Cardiac fibroblast (primary cell): ENCODE results near the gene ZNF774.
"Not testable (repeated sequence)": the region's sequence is repeated elsewhere in the genome, so short reads cannot be mapped to it uniquely, and the experiment has no call there.

ENCODE experiments used
- DNase-seq, 2 donors: peaks; one replicate each; pipeline versions ENCODE4 v3.0.0 to v3.0.0-alpha.2; 2010; ENCODE audit warnings: low read depth in 2 of 2
- H3K4me3 ChIP-seq, 2 donors: replicated peaks in 1 of 2; 1 replicate in 1 of 2; 2 replicates in 1 of 2; pipeline ENCODE4 v1.5.1; 2011; ENCODE audit warnings: low read depth in 2 of 2, low read length in 2 of 2, mild to moderate bottlenecking in 2 of 2, moderate library complexity in 1 of 2
- TF ChIP-seq, protein P1 (sequence below): IDR thresholded peaks from one replicate; pipeline ENCODE4 v1.5.1; 2011; ENCODE audit warnings: low read depth, mild to moderate bottlenecking, low read length, inconsistent platforms

The ZNF774 gene

DNA sequence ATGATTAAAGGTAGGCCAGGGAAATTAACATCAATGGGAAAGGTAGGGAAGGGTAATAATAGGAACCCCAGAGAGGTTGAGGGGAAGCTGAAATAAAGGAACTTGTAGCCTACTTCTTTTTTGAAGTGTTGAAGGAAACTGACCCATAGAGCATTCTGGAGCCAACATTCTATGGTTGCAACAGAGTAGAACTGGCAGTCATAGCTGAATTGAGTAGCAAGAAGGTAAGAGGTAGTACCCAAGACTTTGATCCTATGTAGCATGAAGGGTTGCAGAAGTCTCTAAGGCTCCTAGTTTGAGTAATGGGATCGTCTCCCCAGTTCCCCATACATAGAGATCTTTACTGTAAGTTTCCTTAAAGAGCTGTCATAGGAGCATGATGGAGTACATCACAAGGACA lies 7.4 kb upstream of the ZNF774 start:
- no peak overlapping the region for H3K4me3 ChIP-seq
- TF ChIP-seq, protein P1, sequence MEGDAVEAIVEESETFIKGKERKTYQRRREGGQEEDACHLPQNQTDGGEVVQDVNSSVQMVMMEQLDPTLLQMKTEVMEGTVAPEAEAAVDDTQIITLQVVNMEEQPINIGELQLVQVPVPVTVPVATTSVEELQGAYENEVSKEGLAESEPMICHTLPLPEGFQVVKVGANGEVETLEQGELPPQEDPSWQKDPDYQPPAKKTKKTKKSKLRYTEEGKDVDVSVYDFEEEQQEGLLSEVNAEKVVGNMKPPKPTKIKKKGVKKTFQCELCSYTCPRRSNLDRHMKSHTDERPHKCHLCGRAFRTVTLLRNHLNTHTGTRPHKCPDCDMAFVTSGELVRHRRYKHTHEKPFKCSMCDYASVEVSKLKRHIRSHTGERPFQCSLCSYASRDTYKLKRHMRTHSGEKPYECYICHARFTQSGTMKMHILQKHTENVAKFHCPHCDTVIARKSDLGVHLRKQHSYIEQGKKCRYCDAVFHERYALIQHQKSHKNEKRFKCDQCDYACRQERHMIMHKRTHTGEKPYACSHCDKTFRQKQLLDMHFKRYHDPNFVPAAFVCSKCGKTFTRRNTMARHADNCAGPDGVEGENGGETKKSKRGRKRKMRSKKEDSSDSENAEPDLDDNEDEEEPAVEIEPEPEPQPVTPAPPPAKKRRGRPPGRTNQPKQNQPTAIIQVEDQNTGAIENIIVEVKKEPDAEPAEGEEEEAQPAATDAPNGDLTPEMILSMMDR: no peak
- no peak for DNase-seq

DNA sequence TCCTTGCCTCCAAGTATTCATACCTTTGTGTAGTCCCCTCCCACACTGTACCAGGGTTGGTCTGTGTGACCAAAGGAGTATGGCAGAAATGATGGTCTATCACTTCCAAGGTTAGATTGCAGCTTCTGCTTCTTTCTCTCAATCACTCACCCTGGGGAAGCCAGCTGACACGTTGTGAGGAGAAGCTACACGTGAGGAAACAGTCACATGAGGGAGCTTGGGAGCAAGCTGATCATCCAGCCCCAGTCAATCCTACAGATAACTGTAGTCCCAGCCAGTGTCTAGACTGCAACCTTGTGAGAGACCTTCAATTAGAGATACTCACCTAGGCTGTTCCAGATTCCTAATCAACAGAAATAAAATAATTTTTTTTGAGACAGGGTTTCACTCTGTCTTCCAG lies 6.2 kb upstream of the ZNF774 start:
- DNase-seq: no peak
- H3K4me3 ChIP-seq: no peak overlapping the region
- TF ChIP-seq, protein P1: no peak

DNA sequence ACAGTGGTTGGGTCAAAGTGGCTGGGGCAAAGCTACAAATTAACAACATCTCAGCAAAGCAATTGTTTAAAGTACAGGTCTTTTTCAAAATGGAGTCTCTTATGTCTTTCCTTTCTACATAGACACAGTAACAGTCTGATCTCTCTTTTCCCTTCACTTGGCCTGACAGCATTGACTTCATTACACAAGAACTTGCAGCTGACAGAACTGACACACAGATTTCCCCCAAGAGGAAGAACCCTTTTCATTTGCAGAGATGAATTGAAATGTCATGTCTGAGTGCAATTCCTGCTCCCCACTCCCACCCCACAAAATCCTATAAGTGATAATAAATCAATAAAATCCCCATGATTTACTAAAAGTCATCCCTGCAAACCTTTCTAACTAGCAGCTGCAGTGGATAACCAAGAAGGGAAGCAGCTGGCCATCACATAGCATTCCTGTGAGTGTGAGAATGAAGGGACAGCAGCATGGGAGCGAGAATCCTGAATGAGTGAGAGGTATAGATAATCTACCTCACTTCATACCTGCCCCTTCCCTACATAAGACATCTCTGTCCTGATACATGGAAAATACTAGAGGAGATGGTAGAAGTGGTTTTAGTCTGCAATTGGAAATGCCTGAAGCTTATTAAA lies 4.5 kb upstream of the ZNF774 start:
- not testable (repeated sequence) for H3K4me3 ChIP-seq, DNase-seq

DNA sequence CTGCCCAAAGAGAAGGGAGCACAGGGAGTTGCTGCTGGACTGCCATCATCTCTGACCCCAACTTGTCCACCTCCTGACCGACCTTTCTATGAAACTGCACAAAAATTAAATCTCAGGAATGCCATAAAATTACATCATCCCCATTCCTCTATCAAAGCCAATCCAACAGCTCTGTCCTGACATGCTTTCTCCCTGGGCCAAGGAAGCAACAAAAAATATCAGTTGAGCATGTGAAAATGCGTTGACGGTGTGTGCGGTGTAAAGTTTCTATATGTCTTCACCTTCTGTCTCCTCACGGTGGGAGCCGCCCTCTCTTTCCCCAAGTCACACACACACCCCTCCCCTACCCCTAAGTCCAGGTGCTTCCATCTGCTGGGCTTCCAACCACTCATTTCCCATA lies 3.6 kb upstream of the ZNF774 start:
- DNase-seq: no peak
- TF ChIP-seq, protein P1: no peak
- H3K4me3 ChIP-seq: no peak overlapping the region

DNA sequence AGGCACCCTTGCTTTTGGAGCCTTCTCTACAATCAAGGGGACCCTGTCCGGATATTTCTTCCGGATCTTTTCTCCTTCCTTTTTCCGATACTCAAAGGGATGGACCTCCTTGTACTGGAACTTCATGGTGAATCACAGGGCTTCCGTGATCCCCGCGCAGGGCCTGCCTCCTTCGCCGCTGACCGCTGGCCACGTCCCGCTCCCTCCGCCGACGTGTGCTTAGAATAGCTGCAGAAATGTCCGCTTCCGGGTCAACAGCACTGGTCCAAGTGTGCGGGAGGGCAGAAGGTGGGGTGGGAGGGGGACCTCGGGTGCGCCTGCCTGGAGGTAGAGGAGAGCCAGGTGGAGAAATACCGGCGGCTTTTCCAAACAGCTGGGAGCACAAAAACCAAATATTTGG lies 3.0 kb upstream of the ZNF774 start:
- DNase-seq: no peak
- no peak overlapping the region for H3K4me3 ChIP-seq
- TF ChIP-seq, protein P1: no peak

DNA sequence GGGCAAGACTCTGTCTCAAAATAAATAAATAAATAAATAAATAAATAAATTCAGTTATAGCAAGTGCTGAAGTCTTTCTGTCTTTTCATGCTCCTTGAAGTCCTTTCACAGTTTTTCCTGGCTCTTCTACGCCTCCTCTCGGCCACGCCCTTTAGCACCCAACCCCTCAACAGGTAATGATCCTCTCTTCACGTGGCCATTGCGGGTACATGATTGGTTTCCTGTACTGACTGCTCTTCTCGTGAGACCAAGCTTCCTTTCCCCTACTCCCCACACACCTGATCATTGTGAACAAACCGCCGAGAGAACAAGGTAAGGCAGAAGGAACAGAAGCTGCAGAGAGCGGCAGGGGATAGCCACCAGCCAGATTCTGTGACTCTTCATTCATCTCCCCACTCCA lies 2.3 kb upstream of the ZNF774 start:
- DNase-seq: no peak

DNA sequence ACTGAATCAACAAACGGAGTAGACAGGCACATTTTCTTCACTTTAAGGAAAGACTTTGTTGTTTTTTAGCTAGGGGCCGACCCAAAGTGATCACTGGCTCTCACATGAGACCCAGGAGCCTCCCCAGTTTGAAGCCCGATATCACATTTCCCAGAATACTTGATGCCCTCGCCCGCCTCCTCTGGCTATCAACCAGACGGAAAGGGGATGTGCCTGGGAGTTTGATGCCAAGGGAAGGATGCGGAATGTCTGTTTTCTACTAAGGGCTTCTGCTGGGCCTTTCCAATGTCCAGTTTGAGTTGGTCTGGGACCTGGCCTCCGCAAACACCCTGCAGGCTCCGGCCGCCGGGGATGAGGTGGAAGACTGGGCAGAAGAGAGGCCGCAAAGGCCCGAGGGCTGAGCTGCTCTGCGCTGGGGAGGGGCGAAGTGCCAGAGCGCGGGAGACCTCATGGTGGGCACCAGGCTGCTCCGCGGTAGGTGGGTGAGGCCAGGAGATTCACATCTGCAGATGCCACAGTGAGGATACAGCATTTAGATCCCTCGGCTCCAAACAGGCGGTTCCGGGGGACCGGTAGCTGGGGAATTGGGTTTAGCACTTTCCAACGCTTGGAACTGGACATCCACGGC lies 491 bp upstream of the ZNF774 start:
- H3K4me3 ChIP-seq: peak overlapping the region; percentile 82 to 95
- DNase-seq: no peak
- TF ChIP-seq, protein P1: no peak

More for the DNA sequence above, 2.3 kb upstream of the ZNF774 start:
- TF ChIP-seq, protein P1: no peak
- no peak overlapping the region for H3K4me3 ChIP-seq
